Calu3 (cell line): Measurements from ENCODE around the gene NQO2. TPM values are rescaled to one million over a fixed set of nuclear protein-coding genes. Genes with fewer than 3 reads are reported as not detected.

Source experiments
- BruUV-seq: library from RNA; stranded (reverse); fragments of 400-500 nt; replicated peaks from 2 replicates; lab custom pipeline; 2021; lab: Mats Ljungman, UMichigan
- CTCF ChIA-PET: fragments of 300-600 bp; sonication (Branson Sonifier 250); formaldehyde crosslinking; loops from one replicate; lab custom pipeline; 2022; ENCODE audit warnings: antibody characterized with exemption; lab: Charles Lee
- DNase-seq: peaks from one replicate; pipeline ENCODE4 v3.0.0; 2022
- H3K27ac Mint-ChIP-seq: one replicate; pipeline ENCODE4 v1.8.0; 2022; ENCODE audit warnings: mixed read lengths; ENCODE audit not compliant: unreplicated experiment
- H3K27me3 Mint-ChIP-seq: one replicate; pipeline ENCODE4 v1.8.0; 2022; ENCODE audit warnings: mixed read lengths; ENCODE audit not compliant: unreplicated experiment
- H3K36me3 Mint-ChIP-seq: one replicate; pipeline ENCODE4 v1.8.0; 2022; ENCODE audit warnings: mild to moderate bottlenecking, moderate library complexity, mixed read lengths; ENCODE audit not compliant: insufficient read depth, unreplicated experiment
- H3K4me1 Mint-ChIP-seq: one replicate; pipeline ENCODE4 v1.8.0; 2022; ENCODE audit warnings: mild to moderate bottlenecking, low read depth, mixed read lengths; ENCODE audit not compliant: unreplicated experiment
- H3K4me3 Mint-ChIP-seq: one replicate; pipeline ENCODE4 v1.8.0; 2022; ENCODE audit warnings: mild to moderate bottlenecking, low read depth, moderate library complexity, mixed read lengths; ENCODE audit not compliant: unreplicated experiment
- H3K9me3 Mint-ChIP-seq: one replicate; pipeline ENCODE4 v1.8.0; 2022; ENCODE audit warnings: low read depth, mixed read lengths; ENCODE audit not compliant: unreplicated experiment
- CTCF ChIP-seq: fragments of 200-600 bp; IDR thresholded peaks from one replicate; pipeline ENCODE4 v1.8.0; 2022; ENCODE audit warnings: antibody characterized with exemption; ENCODE audit not compliant: unreplicated experiment
- intact Hi-C: fragments of 100-400 bp; cut with micrococcal nuclease; formaldehyde crosslinking; loops from one replicate; pipeline ENCODE4 v1.10.0; 2022; ENCODE audit not compliant: unreplicated experiment
- total RNA-seq: library from RNA; stranded (reverse); gene quantifications from 2 replicates; pipeline ENCODE4 v1.2.3, GENCODE V29; 2022

Gene NQO2
- total RNA-seq, 1 experiment from 2014 or later, result 12.0 TPM

- no peak for TF ChIP-seq CTCF
- H3K4me1 Mint-ChIP-seq, result peaks cover 68% of the 10 kb centered on the region
- H3K9me3 Mint-ChIP-seq, result no peaks in the 10 kb centered on the region
- no peaks in the 10 kb centered on the region for H3K27me3 Mint-ChIP-seq
- H3K36me3 Mint-ChIP-seq, result peaks cover 18% of the 10 kb centered on the region
- no peak overlapping the region for H3K27ac Mint-ChIP-seq
- intact Hi-C loops, result no loop called here
- CTCF ChIA-PET, result no interaction called here
- no peak overlapping the region for H3K4me3 Mint-ChIP-seq
- BruUV-seq, result no TSS peak
- DNase-seq, result no peak
Measured at GRCh38 chr6:2982426-2983117, 17.1 kb upstream of the NQO2 start.

GRCh38 chr6:2984738-2985406, 14.8 kb upstream of the NQO2 start:
- no peaks in the 10 kb centered on the region for H3K27me3 Mint-ChIP-seq
- CTCF ChIA-PET, result no interaction called here
- BruUV-seq, result no TSS peak
- H3K4me3 Mint-ChIP-seq, result no peak overlapping the region
- no peak for TF ChIP-seq CTCF
- intact Hi-C loops, result no loop called here
- no peak for DNase-seq
- peaks cover 41% of the 10 kb centered on the region for H3K36me3 Mint-ChIP-seq
- peak overlapping the region; percentile 21 for H3K27ac Mint-ChIP-seq
- no peaks in the 10 kb centered on the region for H3K9me3 Mint-ChIP-seq
- peaks cover 76% of the 10 kb centered on the region for H3K4me1 Mint-ChIP-seq

- peak overlapping the region; percentile 71 for H3K4me3 Mint-ChIP-seq
- no TSS peak for BruUV-seq
Measured at GRCh38 chr6:2986722-2987221, 12.9 kb upstream of the NQO2 start.

GRCh38 chr6:2988094-2988425, 11.6 kb upstream of the NQO2 start:
- intact Hi-C loops, result loop anchor here (2.0 kb wide), 1 partner anchor 141 kb away; no protein-coding TSS in a partner anchor
- no peaks in the 10 kb centered on the region for H3K27me3 Mint-ChIP-seq
- no TSS peak for BruUV-seq
- H3K27ac Mint-ChIP-seq, result peak overlapping the region; percentile 83
- no peak for TF ChIP-seq CTCF
- CTCF ChIA-PET, result interaction anchor here (0.6 to 3.6 kb wide), 5 partner anchors 30 to 142 kb away, joined by 3 to 81 read pairs (median 6); no protein-coding TSS in a partner anchor
- peaks cover 55% of the 10 kb centered on the region for H3K4me1 Mint-ChIP-seq
- peaks cover 50% of the 10 kb centered on the region for H3K36me3 Mint-ChIP-seq
- no peaks in the 10 kb centered on the region for H3K9me3 Mint-ChIP-seq
- DNase-seq, result no peak
- H3K4me3 Mint-ChIP-seq, result peak overlapping the region; percentile 71

More at GRCh38 chr6:2986722-2987221, 12.9 kb upstream of the NQO2 start:
- no peaks in the 10 kb centered on the region for H3K9me3 Mint-ChIP-seq
- CTCF ChIA-PET, result interaction anchor here (0.5 to 2.1 kb wide), 6 partner anchors 10 to 141 kb away, joined by 3 to 19 read pairs (median 4); no protein-coding TSS in a partner anchor
- peaks cover 50% of the 10 kb centered on the region for H3K36me3 Mint-ChIP-seq
- no peaks in the 10 kb centered on the region for H3K27me3 Mint-ChIP-seq
- H3K4me1 Mint-ChIP-seq, result peaks cover 68% of the 10 kb centered on the region
- intact Hi-C loops, result no loop called here
- no peak for TF ChIP-seq CTCF
- no peak for DNase-seq
- H3K27ac Mint-ChIP-seq, result peak overlapping the region; percentile 83
